GM23338 (cell line): ENCODE data around the gene IL17A. TPM values are rescaled to one million over a fixed set of nuclear protein-coding genes. Genes with fewer than 3 reads are reported as not detected.

Source experiments
- CREB1 ChIP-seq: fragments of 250-450 bp; sonication (Bioruptor Pico); IDR thresholded peaks from 2 replicates; pipeline ENCODE4 v1.5.0; 2020; ENCODE audit warnings: low read depth, mild to moderate bottlenecking, moderate library complexity
- ETS1 ChIP-seq: IDR thresholded peaks from 2 replicates; pipeline ENCODE4 v1.6.1; 2016; ENCODE audit warnings: antibody characterized with exemption
- POLR2AphosphoS5 ChIP-seq: IDR thresholded peaks from 2 replicates; pipeline ENCODE4 v1.6.1; 2016; ENCODE audit warnings: antibody characterized with exemption, low read depth
- REST ChIP-seq: IDR thresholded peaks from one replicate; pipeline ENCODE4 v1.6.1; 2018; ENCODE audit warnings: antibody characterized with exemption; ENCODE audit not compliant: unreplicated experiment
- ZNF462 ChIP-seq: fragments of 250-450 bp; sonication (Bioruptor Pico); IDR thresholded peaks from 2 replicates; pipeline ENCODE4 v1.5.0; 2020; ENCODE audit warnings: mild to moderate bottlenecking, moderate library complexity
- polyA plus RNA-seq: library from polyadenylated mRNA; unstranded; fragments of >200 nt; fragmentation: Nextera tagmentation; extraction: Ambion mirVana; gene quantifications from 2 replicates; pipeline ENCODE4 v1.2.1, GENCODE V29; 2016
- total RNA-seq: library from RNA; depleted of rRNA; stranded (reverse); fragments of >200 nt; shearing (Covaris generic); gene quantifications from 2 replicates; pipeline ENCODE4 v1.2.3, GENCODE V29; 2014

Gene IL17A
- total and polyA plus RNA-seq, 2 experiments from 2014 or later = not detected

GRCh38 chr6:52157301-52157941 lies 28.8 kb upstream of the IL17A start (continued):
- TF ChIP-seq ZNF462 (CRISPR knock-in tag) (no peak), REST (no peak), POLR2AphosphoS5 (no peak), CREB1 (CRISPR knock-in tag) (no peak), ETS1 (no peak)
